ENCODE results near the gene CAMSAP3.

The CAMSAP3 gene

GRCh38 chr19:7654401-7654800 is 58.7 kb downstream of the CAMSAP3 start:
- FAIRE-seq (no peak), DNase-seq (ENCODE audit: insufficient read length, low spot score) (no peak)
- no peak for TF ChIP-seq CTCF (IDR thresholded peaks at IDR 0.05; ENCODE audit: insufficient read depth, missing control alignments)

- DNase-seq (ENCODE audit: insufficient read length, low spot score) (no peak), FAIRE-seq (no peak)
- no peak for TF ChIP-seq CTCF (IDR thresholded peaks at IDR 0.05; ENCODE audit: insufficient read depth, missing control alignments)
Measured at GRCh38 chr19:7655581-7655980, 59.9 kb downstream of the CAMSAP3 start.

GRCh38 chr19:7657131-7657751 is 61.6 kb downstream of the CAMSAP3 start:
- no peak for TF ChIP-seq CTCF (IDR thresholded peaks at IDR 0.05; ENCODE audit: insufficient read depth, missing control alignments)
- DNase-seq (ENCODE audit: insufficient read length, low spot score) (no peak), FAIRE-seq (no peak)

GRCh38 chr19:7658219-7658686 is 62.6 kb downstream of the CAMSAP3 start:
- FAIRE-seq (no peak), DNase-seq (ENCODE audit: insufficient read length, low spot score) (no peak)
- TF ChIP-seq CTCF (IDR thresholded peaks at IDR 0.05; ENCODE audit: insufficient read depth, missing control alignments), result no peak

- no peak for FAIRE-seq
- no peak for TF ChIP-seq CTCF (IDR thresholded peaks at IDR 0.05; ENCODE audit: insufficient read depth, missing control alignments)
- DNase-seq (ENCODE audit: insufficient read length, low spot score), result no peak
Measured at GRCh38 chr19:7661744-7662538, 66.3 kb downstream of the CAMSAP3 start.

GRCh38 chr19:7662657-7663056 is 67.0 kb downstream of the CAMSAP3 start:
- no peak for TF ChIP-seq CTCF (IDR thresholded peaks at IDR 0.05; ENCODE audit: insufficient read depth, missing control alignments)
- DNase-seq (ENCODE audit: insufficient read length, low spot score) (no peak), FAIRE-seq (no peak)

GRCh38 chr19:7663706-7664105 is 68.0 kb downstream of the CAMSAP3 start:
- DNase-seq (ENCODE audit: insufficient read length, low spot score), result no peak
- no peak for TF ChIP-seq CTCF (IDR thresholded peaks at IDR 0.05; ENCODE audit: insufficient read depth, missing control alignments)
- FAIRE-seq, result no peak

Data from D721Med (cell line).